HCT116 (cell line): Measurements from ENCODE around the gene SLC41A3. TPM values are rescaled to one million over a fixed set of nuclear protein-coding genes. Genes with fewer than 3 reads are reported as not detected.
A peak's percentile ranks its signal among the peaks of the same experiment; 100 is the strongest.
"Not testable (repeated sequence)": the region's sequence is repeated elsewhere in the genome, so short reads cannot be mapped to it uniquely, and the experiment has no call there.

ENCODE experiments used
- ATAC-seq: fragments of 200-7000 bp; cut with Tn5 transposase; 2 replicates; pipeline ENCODE4 v1.9.1; 2020; ENCODE audit warnings: mild to moderate bottlenecking, moderate library complexity
- BruUV-seq: library from RNA; stranded (reverse); fragments of 400-500 nt; replicated peaks from 2 replicates; lab custom pipeline; 2021; lab: Mats Ljungman, UMichigan
- CTCF ChIA-PET: fragments of 300-600 bp; sonication (Branson Sonifier 250); formaldehyde crosslinking; loops from one replicate; lab custom pipeline; 2021; ENCODE audit warnings: antibody characterized with exemption; lab: Charles Lee
- POLR2A ChIA-PET: fragments of 300-600, 350-600 bp; sonication (Branson Sonifier 250); formaldehyde crosslinking; loops from one replicate; lab custom pipeline; 2021; ENCODE audit warnings: antibody characterized with exemption; lab: Charles Lee
- RAD21 ChIA-PET, 2 experiments: fragments of 300-600 bp; sonication (Branson Sonifier 250); formaldehyde crosslinking; loops; one replicate each; lab custom pipeline; 2023; ENCODE audit warnings: low total read pairs in 2 of 2; ENCODE audit not compliant: uncharacterized antibody in 2 of 2, unreplicated experiment in 2 of 2, low non-redundant PET in 1 of 2; lab: Charles Lee
- DNase-seq: peaks from one replicate; pipeline ENCODE4 v3.0.0-alpha.2; 2010; ENCODE audit warnings: low read depth, low spot score
- H2AFZ ChIP-seq: fragments of 200-600 bp; shearing (Covaris generic), sonication (generic); 2 replicates; pipeline ENCODE4 v1.6.1; 2017; ENCODE audit warnings: low read depth, mixed run types, mixed read lengths, antibody characterized with exemption, low read length; ENCODE audit not compliant: poor library complexity, severe bottlenecking
- H3K27ac ChIP-seq: 2 replicates; pipeline ENCODE4 v1.5.1; 2012; ENCODE audit warnings: low read depth, low read length
- H3K27me3 ChIP-seq: fragments of 200-600 bp; sonication (generic); 2 replicates; pipeline ENCODE4 v1.6.1; 2016; ENCODE audit warnings: mixed run types, low read length, mixed read lengths; ENCODE audit not compliant: insufficient read depth
- H3K36me3 ChIP-seq, 2 experiments: fragments of 200-500 bp in 1 of 2; fragments of 200-600 bp in 1 of 2; sonication (Bioruptor generic) in 1 of 2; sonication (generic) in 1 of 2; 2 replicates each; pipeline versions ENCODE4 v1.5.1 to v1.6.1; 2014 to 2016; ENCODE audit warnings: low read length in 2 of 2, inconsistent platforms in 1 of 2, mixed read lengths in 1 of 2, mixed run types in 1 of 2; ENCODE audit not compliant: insufficient read depth in 2 of 2, control insufficient read depth in 1 of 2
- H3K4me1 ChIP-seq, 2 experiments: fragments of 200-600 bp in 1 of 2; sonication (generic) in 1 of 2; 2 replicates each; pipeline versions ENCODE4 v1.5.1 to v1.6.1; 2012 to 2017; ENCODE audit warnings: low read length in 2 of 2, inconsistent platforms in 1 of 2, mild to moderate bottlenecking in 1 of 2, mixed read lengths in 1 of 2, mixed run types in 1 of 2, moderate library complexity in 1 of 2; ENCODE audit not compliant: insufficient read depth in 2 of 2, control insufficient read depth in 1 of 2
- H3K4me2 ChIP-seq: fragments of 200-600 bp; sonication (generic); 2 replicates; pipeline ENCODE4 v1.6.1; 2017; ENCODE audit warnings: mixed run types, low read length, mixed read lengths
- H3K4me3 ChIP-seq, 2 experiments: fragments of 200-600 bp in 1 of 2; sonication (generic) in 1 of 2; replicated peaks in 1 of 2; 2 replicates each; pipeline ENCODE4 v1.5.1; 2011 to 2016; ENCODE audit warnings: low read length in 2 of 2, control low read depth in 1 of 2, low read depth in 1 of 2, mild to moderate bottlenecking in 1 of 2, mixed read lengths in 1 of 2, mixed run types in 1 of 2
- H3K79me2 ChIP-seq: fragments of 200-600 bp; sonication (generic); 2 replicates; pipeline ENCODE4 v1.6.1; 2017; ENCODE audit warnings: mild to moderate bottlenecking, mixed run types, low read length, moderate library complexity, mixed read lengths; ENCODE audit not compliant: insufficient read depth
- H3K9ac ChIP-seq: fragments of 200-600 bp; sonication (generic); 2 replicates; pipeline ENCODE4 v1.6.1; 2016; ENCODE audit warnings: low read length, mixed read lengths
- H3K9me2 ChIP-seq: fragments of 200-600 bp; sonication (generic), shearing (Covaris generic); 2 replicates; pipeline ENCODE4 v1.6.1; 2017; ENCODE audit warnings: mixed run types, mild to moderate bottlenecking, moderate library complexity; ENCODE audit not compliant: insufficient read depth
- H3K9me3 ChIP-seq, 2 experiments: fragments of 200-500 bp in 1 of 2; fragments of 200-600 bp in 1 of 2; sonication (Bioruptor generic) in 1 of 2; sonication (generic) in 1 of 2; 2 replicates each; pipeline ENCODE4 v1.6.1; 2014 to 2017; ENCODE audit warnings: low read length in 2 of 2, mixed read lengths in 2 of 2, inconsistent platforms in 1 of 2, low read depth in 1 of 2, mild to moderate bottlenecking in 1 of 2, mixed run types in 1 of 2, moderate library complexity in 1 of 2; ENCODE audit not compliant: control insufficient read depth in 1 of 2, insufficient read depth in 1 of 2
- H4K20me1 ChIP-seq: fragments of 200-600 bp; sonication (generic), shearing (Covaris generic); 2 replicates; pipeline ENCODE4 v1.6.1; 2017; ENCODE audit warnings: mixed run types, mild to moderate bottlenecking, moderate library complexity; ENCODE audit not compliant: insufficient read depth
- REST ChIP-seq: IDR thresholded peaks from 2 replicates; pipeline ENCODE4 v1.6.1; 2012; ENCODE audit warnings: low read depth
- intact Hi-C: fragments of 100-400 bp; cut with micrococcal nuclease; formaldehyde crosslinking; loops from 2 replicates; pipeline ENCODE4 v1.10.0; 2022
- total RNA-seq: library from RNA; stranded (reverse); gene quantifications from one replicate; pipeline ENCODE4 v1.2.1, GENCODE V29; 2021; ENCODE audit not compliant: unreplicated experiment

SLC41A3 gene
- total RNA-seq, 1 experiment from 2014 or later: 45.9 TPM

- CTCF ChIA-PET: not testable (repeated sequence)
These were observed 120.1 kb downstream of the SLC41A3 start for GRCh38 chr3:125963834-125964233.

More at GRCh38 chr3:125963834-125964233, 120.1 kb downstream of the SLC41A3 start:
- H3K27ac ChIP-seq, H3K36me3 ChIP-seq, BruUV-seq, POLR2A ChIA-PET, ATAC-seq, H3K4me2 ChIP-seq, H4K20me1 ChIP-seq, H3K27me3 ChIP-seq, intact Hi-C loops, DNase-seq, H3K4me1 ChIP-seq, H3K9me3 ChIP-seq, H2AFZ ChIP-seq, RAD21 ChIA-PET, H3K9me2 ChIP-seq, H3K79me2 ChIP-seq, H3K9ac ChIP-seq, H3K4me3 ChIP-seq: not testable (repeated sequence)
- peak; percentile 17 for TF ChIP-seq REST
